ENCODE results near the gene RASSF8. TPM values are rescaled to one million over a fixed set of nuclear protein-coding genes. Genes with fewer than 3 reads are reported as not detected.

The RASSF8 gene
- polyA plus RNA-seq, 3 donors, result 0.08 to 0.39 TPM; not detected in 1

- no peaks in the 10 kb centered on the region for H3K9me3 ChIP-seq (replicated peaks in 1 of 2; ENCODE audit: control insufficient read depth in 1 of 2, insufficient read depth in 1 of 2, low read length in 2 of 2)
- no peak overlapping the region for H3K4me3 Mint-ChIP-seq
- no peaks in the 10 kb centered on the region for H3K36me3 Mint-ChIP-seq
- no peak for DNase-seq
- no peak overlapping the region for H3K4me3 ChIP-seq (replicated peaks in 1 of 3; ENCODE audit: low read depth in 2 of 3, low read length in 3 of 3)
- no peak overlapping the region for H3K4me2 ChIP-seq (replicated peaks; ENCODE audit: extremely low read depth, low read length, poor library complexity, severe bottlenecking)
- no peaks in the 10 kb centered on the region for H3K4me1 Mint-ChIP-seq
- no peaks in the 10 kb centered on the region for H4K20me1 ChIP-seq (ENCODE audit: insufficient read depth, low read length)
- peaks cover 0 to 3% (median 0%) of the 10 kb centered on the region in 7 donors for H3K9me3 Mint-ChIP-seq
- no peak overlapping the region for H3K9ac ChIP-seq (ENCODE audit: insufficient read depth, low read length, poor library complexity, severe bottlenecking)
- H3K79me2 ChIP-seq (ENCODE audit: insufficient read depth, low read length), result no peaks in the 10 kb centered on the region
- H3K27me3 ChIP-seq (ENCODE audit: control insufficient read depth in 2 of 2, insufficient read depth in 2 of 2, low read length in 2 of 2), result no peaks in the 10 kb centered on the region
- WGBS (ENCODE audit: insufficient coverage), result 87% methylated on average over 6 of the region's 9 CpGs
- intact Hi-C loops (cut with micrococcal nuclease), result no loop called here
- no peaks in the 10 kb centered on the region for H3K4me1 ChIP-seq (ENCODE audit: control insufficient read depth in 1 of 2, insufficient read depth in 2 of 2, low read length in 2 of 2)
- no peaks in the 10 kb centered on the region for H3K36me3 ChIP-seq (replicated peaks in 1 of 2; ENCODE audit: control insufficient read depth in 1 of 2, insufficient read depth in 2 of 2, low read length in 2 of 2)
- no peak for TF ChIP-seq CTCF (IDR thresholded peaks at IDR 0.05)
- H3K27ac ChIP-seq (ENCODE audit: low read depth in 1 of 2, low read length in 2 of 2), result no peak overlapping the region
- peaks cover 2 to 3% (median 3%) of the 10 kb centered on the region in 3 donors for H3K27me3 Mint-ChIP-seq (ENCODE audit: low read depth in 3 of 3)
- H3K27ac Mint-ChIP-seq, result peak overlapping the region in 1 of 7 donors; percentile 37
- no peak overlapping the region for H2AFZ ChIP-seq (ENCODE audit: insufficient read depth, low read depth, low read length, poor library complexity, severe bottlenecking)
Observed at GRCh38 chr12:25935355-25936144, 22.9 kb upstream of the RASSF8 start.

GRCh38 chr12:25937096-25937495 lies 21.4 kb upstream of the RASSF8 start:
- H3K9me3 Mint-ChIP-seq, result peaks cover 0 to 4% (median 0%) of the 10 kb centered on the region in 7 donors
- no peak overlapping the region for H3K27ac Mint-ChIP-seq

More at GRCh38 chr12:25937096-25937495, 21.4 kb upstream of the RASSF8 start:
- intact Hi-C loops (cut with micrococcal nuclease), result no loop called here
- Histone ChIP-seq H2AFZ (ENCODE audit: insufficient read depth, low read depth, low read length, poor library complexity, severe bottlenecking) (no peak overlapping the region), H3K79me2 (ENCODE audit: insufficient read depth, low read length) (no peaks in the 10 kb centered on the region), H3K4me3 (replicated peaks in 1 of 3; ENCODE audit: low read depth in 2 of 3, low read length in 3 of 3) (no peak overlapping the region), H3K4me1 (ENCODE audit: control insufficient read depth in 1 of 2, insufficient read depth in 2 of 2, low read length in 2 of 2) (no peaks in the 10 kb centered on the region), H3K9ac (ENCODE audit: insufficient read depth, low read length, poor library complexity, severe bottlenecking) (no peak overlapping the region), H4K20me1 (ENCODE audit: insufficient read depth, low read length) (no peaks in the 10 kb centered on the region), H3K36me3 (replicated peaks in 1 of 2; ENCODE audit: control insufficient read depth in 1 of 2, insufficient read depth in 2 of 2, low read length in 2 of 2) (no peaks in the 10 kb centered on the region), H3K27me3 (ENCODE audit: control insufficient read depth in 2 of 2, insufficient read depth in 2 of 2, low read length in 2 of 2) (no peaks in the 10 kb centered on the region), H3K27ac (ENCODE audit: low read depth in 1 of 2, low read length in 2 of 2) (no peak overlapping the region), H3K9me3 (replicated peaks in 1 of 2; ENCODE audit: control insufficient read depth in 1 of 2, insufficient read depth in 1 of 2, low read length in 2 of 2) (no peaks in the 10 kb centered on the region), H3K4me2 (replicated peaks; ENCODE audit: extremely low read depth, low read length, poor library complexity, severe bottlenecking) (no peak overlapping the region)
- DNase-seq, result no peak
- Mint-ChIP-seq H3K4me1 (no peaks in the 10 kb centered on the region), H3K27me3 (ENCODE audit: low read depth in 3 of 3) (peaks cover 3 to 5% (median 4%) of the 10 kb centered on the region in 3 donors), H3K4me3 (no peak overlapping the region), H3K36me3 (no peaks in the 10 kb centered on the region)
- no peak for TF ChIP-seq CTCF (IDR thresholded peaks at IDR 0.05)
